Measurements from ENCODE around the gene CDKAL1.

DNA sequence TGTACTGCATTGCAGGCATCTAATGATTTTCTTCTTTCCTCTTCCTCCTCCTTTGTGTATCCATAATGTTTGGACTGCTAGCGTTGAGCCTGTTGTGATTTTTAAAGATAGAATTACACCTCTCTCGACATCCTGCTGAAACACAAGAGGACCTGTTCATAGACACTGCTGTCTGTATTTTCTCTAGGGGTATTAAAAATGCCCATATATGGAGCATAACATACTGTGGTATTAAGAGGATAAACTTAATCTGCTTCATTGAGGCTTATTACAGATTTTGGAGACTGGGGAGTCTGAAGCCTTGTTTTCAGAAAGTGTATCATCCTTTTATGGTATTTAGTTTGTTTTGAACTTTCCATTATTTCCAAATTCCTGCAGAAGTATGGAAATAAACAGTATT lies 414.3 kb downstream of the CDKAL1 start:
- TF ChIP-seq POLR2A (IDR thresholded peaks at IDR 0.05) (no peak), POLR2AphosphoS5 (IDR thresholded peaks at IDR 0.05; ENCODE audit: insufficient read depth in 1 of 2, low read depth in 1 of 2) (no peak)
- TF ChIP-seq, protein P1, sequence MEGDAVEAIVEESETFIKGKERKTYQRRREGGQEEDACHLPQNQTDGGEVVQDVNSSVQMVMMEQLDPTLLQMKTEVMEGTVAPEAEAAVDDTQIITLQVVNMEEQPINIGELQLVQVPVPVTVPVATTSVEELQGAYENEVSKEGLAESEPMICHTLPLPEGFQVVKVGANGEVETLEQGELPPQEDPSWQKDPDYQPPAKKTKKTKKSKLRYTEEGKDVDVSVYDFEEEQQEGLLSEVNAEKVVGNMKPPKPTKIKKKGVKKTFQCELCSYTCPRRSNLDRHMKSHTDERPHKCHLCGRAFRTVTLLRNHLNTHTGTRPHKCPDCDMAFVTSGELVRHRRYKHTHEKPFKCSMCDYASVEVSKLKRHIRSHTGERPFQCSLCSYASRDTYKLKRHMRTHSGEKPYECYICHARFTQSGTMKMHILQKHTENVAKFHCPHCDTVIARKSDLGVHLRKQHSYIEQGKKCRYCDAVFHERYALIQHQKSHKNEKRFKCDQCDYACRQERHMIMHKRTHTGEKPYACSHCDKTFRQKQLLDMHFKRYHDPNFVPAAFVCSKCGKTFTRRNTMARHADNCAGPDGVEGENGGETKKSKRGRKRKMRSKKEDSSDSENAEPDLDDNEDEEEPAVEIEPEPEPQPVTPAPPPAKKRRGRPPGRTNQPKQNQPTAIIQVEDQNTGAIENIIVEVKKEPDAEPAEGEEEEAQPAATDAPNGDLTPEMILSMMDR (IDR thresholded peaks at IDR 0.05) = no peak

Data from vagina (tissue), 2 donors.